HepG2 (cell line): ENCODE data around the gene TCEANC2. TPM values are rescaled to one million over a fixed set of nuclear protein-coding genes. Genes with fewer than 3 reads are reported as not detected.

Experiments used
- GLI4 ChIP-seq: sonication (generic); formaldehyde crosslinking; IDR thresholded peaks from 2 replicates; pipeline ENCODE4 v1.5.1; 2020; ENCODE audit warnings: missing genetic modification reagents, mild to moderate bottlenecking, moderate library complexity, borderline replicate concordance
- HOXA7 ChIP-seq: sonication (generic); formaldehyde crosslinking; IDR thresholded peaks from 2 replicates; pipeline ENCODE4 v1.8.1; 2022; ENCODE audit warnings: mild to moderate bottlenecking, missing genetic modification reagents, moderate library complexity
- MAFG ChIP-seq: sonication (generic); formaldehyde crosslinking; IDR thresholded peaks from 2 replicates; pipeline ENCODE4 v1.5.1; 2020; ENCODE audit warnings: mild to moderate bottlenecking, missing genetic modification reagents
- RARG ChIP-seq: sonication (generic); formaldehyde crosslinking; IDR thresholded peaks from 2 replicates; pipeline ENCODE4 v1.4.0; 2020; ENCODE audit warnings: low read depth, mild to moderate bottlenecking, missing genetic modification reagents
- RBM39 ChIP-seq: fragments of 200-400 bp; formaldehyde crosslinking; IDR thresholded peaks from one replicate; pipeline ENCODE4 v1.6.1; 2018; ENCODE audit warnings: antibody characterized with exemption, mild to moderate bottlenecking, low read depth, low read length; ENCODE audit not compliant: poor library complexity, severe bottlenecking
- RELA ChIP-seq: sonication (generic); formaldehyde crosslinking; IDR thresholded peaks from 2 replicates; pipeline ENCODE4 v1.4.0; 2020; ENCODE audit warnings: missing genetic modification reagents
- TRIM24 ChIP-seq: sonication (generic); formaldehyde crosslinking; IDR thresholded peaks from 2 replicates; pipeline ENCODE4 v1.8.0; 2022; ENCODE audit warnings: mild to moderate bottlenecking, missing genetic modification reagents
- ZBTB8A ChIP-seq: sonication (generic); formaldehyde crosslinking; IDR thresholded peaks from 2 replicates; pipeline ENCODE4 v1.4.0; 2020; ENCODE audit warnings: mild to moderate bottlenecking, low read depth, missing genetic modification reagents, borderline replicate concordance
- ZNF335 ChIP-seq: sonication (generic); formaldehyde crosslinking; IDR thresholded peaks from 2 replicates; pipeline ENCODE4 v1.4.0; 2020; ENCODE audit warnings: missing genetic modification reagents
- ZNF670 ChIP-seq: sonication (generic); formaldehyde crosslinking; IDR thresholded peaks from 2 replicates; pipeline ENCODE4 v1.8.0; 2022; ENCODE audit warnings: mild to moderate bottlenecking, missing genetic modification reagents, borderline replicate concordance
- polyA plus RNA-seq, 8 experiments: library from polyadenylated mRNA; depleted of rRNA in 3 of 8; stranded (reverse) in 7 of 8; unstranded in 1 of 8; fragments of >200 nt; fragmentation: Illumina TruSeq in 4 of 8; extraction: Trizol in 4 of 8; gene quantifications; 2 replicates each; pipeline versions ENCODE4 v1.2.1 to v1.2.3, GENCODE V29; 2011 to 2016; ENCODE audit warnings: low read depth in 4 of 8, missing spikeins in 1 of 8, mixed read lengths in 1 of 8; ENCODE audit not compliant: insufficient read depth in 1 of 8
- total RNA-seq, 5 experiments: library from RNA; depleted of rRNA; stranded (reverse); fragments of >200 nt; fragmentation: Illumina TruSeq; extraction: Trizol; gene quantifications; 2 replicates each; pipeline ENCODE4 v1.2.3, GENCODE V29; 2016; ENCODE audit warnings: low read depth in 1 of 5
- TF ChIP-seq, protein P1 (sequence below): IDR thresholded peaks from 2 replicates; pipeline ENCODE4 v1.6.1; 2012; ENCODE audit warnings: inconsistent platforms
- TF ChIP-seq, protein P2 (sequence below): sonication (generic); formaldehyde crosslinking; conservative IDR thresholded peaks from 2 replicates; pipeline ENCODE4 v1.4.0; 2020; ENCODE audit warnings: missing genetic modification reagents
- TF ChIP-seq, protein P3 (sequence below): sonication (generic); formaldehyde crosslinking; IDR thresholded peaks from 2 replicates; pipeline ENCODE4 v1.4.0; 2020; ENCODE audit warnings: mild to moderate bottlenecking, low read depth, missing genetic modification reagents
- TF ChIP-seq, protein P4 (sequence below): sonication (generic); formaldehyde crosslinking; IDR thresholded peaks from one replicate; pipeline ENCODE4 v1.5.1; 2020; ENCODE audit warnings: mild to moderate bottlenecking, missing genetic modification reagents; ENCODE audit errors: not compliant biosample characterization
- TF ChIP-seq, protein P5 (sequence below): IDR thresholded peaks from 2 replicates; pipeline ENCODE4 v1.6.1; 2016; ENCODE audit warnings: low read depth, control low read depth

Gene TCEANC2
- total and polyA plus RNA-seq, 2 of the 13 experiments (the other 11 are each of a cell fraction or from before 2014, with no cell fraction given), result 3.8 to 5.0 TPM

DNA sequence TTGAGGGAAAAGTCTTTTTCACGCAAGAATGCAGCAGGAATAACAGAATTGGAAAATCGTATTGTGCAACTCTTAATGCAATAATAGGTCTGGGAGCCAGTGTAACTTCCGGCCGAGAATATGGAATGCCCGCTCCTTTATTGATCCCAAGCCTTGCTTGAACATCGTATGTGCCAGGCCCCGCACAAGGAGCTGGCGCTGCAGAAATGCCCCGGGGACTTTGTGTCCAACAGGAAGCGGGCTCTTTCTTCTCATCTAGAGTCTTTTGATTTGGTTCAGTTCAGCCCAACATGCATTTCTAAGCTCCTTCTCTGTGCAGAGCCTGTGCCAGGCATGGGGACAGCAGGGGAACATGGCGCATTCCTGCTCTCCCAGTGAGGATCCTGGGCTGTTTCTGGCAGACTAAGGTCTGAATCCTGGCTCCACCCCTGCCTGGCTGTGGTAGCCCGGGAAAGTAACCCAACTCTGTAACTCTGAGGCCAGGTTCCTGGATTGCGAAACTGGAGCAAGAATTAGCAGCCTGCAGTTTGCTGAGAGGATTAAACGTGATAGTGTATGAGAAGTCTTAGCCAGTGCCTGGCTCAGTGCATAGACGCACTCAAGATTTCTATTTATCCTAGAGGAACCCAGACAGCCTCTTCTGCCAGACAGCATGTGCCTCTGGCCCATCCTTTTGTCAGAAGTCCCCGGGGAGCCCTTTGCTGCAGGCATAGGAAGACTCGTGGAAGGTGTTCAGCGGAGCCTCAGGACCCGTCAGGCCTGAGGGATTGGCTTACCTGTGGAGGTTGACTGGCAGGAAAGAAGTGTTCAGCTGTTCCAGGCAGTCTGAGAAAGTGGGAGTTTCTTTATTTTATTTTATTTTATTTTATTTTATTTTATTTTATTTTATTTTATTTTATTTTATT is 100.4 kb downstream of the TCEANC2 start (continued):
- TF ChIP-seq HOXA7 (no peak), GLI4 (CRISPR knock-in tag) (no peak), TRIM24 (CRISPR knock-in tag) (no peak), ZNF335 (CRISPR knock-in tag) (no peak), RBM39 (no peak), RARG (no peak), ZNF670 (CRISPR knock-in tag) (no peak), MAFG (CRISPR knock-in tag) (no peak), ZBTB8A (no peak), RELA (CRISPR knock-in tag) (no peak)
- TF ChIP-seq, protein P1, sequence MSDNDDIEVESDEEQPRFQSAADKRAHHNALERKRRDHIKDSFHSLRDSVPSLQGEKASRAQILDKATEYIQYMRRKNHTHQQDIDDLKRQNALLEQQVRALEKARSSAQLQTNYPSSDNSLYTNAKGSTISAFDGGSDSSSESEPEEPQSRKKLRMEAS, result no peak; the same call in 1 of the 2 replicates
- TF ChIP-seq, protein P2, sequence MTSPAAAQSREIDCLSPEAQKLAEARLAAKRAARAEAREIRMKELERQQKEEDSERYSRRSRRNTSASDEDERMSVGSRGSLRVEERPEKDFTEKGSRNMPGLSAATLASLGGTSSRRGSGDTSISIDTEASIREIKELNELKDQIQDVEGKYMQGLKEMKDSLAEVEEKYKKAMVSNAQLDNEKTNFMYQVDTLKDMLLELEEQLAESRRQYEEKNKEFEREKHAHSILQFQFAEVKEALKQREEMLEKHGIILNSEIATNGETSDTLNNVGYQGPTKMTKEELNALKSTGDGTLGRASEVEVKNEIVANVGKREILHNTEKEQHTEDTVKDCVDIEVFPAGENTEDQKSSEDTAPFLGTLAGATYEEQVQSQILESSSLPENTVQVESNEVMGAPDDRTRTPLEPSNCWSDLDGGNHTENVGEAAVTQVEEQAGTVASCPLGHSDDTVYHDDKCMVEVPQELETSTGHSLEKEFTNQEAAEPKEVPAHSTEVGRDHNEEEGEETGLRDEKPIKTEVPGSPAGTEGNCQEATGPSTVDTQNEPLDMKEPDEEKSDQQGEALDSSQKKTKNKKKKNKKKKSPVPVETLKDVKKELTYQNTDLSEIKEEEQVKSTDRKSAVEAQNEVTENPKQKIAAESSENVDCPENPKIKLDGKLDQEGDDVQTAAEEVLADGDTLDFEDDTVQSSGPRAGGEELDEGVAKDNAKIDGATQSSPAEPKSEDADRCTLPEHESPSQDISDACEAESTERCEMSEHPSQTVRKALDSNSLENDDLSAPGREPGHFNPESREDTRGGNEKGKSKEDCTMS (CRISPR knock-in tag), result no peak
- TF ChIP-seq, protein P3, sequence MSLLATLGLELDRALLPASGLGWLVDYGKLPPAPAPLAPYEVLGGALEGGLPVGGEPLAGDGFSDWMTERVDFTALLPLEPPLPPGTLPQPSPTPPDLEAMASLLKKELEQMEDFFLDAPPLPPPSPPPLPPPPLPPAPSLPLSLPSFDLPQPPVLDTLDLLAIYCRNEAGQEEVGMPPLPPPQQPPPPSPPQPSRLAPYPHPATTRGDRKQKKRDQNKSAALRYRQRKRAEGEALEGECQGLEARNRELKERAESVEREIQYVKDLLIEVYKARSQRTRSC, result no peak
- TF ChIP-seq, protein P4, sequence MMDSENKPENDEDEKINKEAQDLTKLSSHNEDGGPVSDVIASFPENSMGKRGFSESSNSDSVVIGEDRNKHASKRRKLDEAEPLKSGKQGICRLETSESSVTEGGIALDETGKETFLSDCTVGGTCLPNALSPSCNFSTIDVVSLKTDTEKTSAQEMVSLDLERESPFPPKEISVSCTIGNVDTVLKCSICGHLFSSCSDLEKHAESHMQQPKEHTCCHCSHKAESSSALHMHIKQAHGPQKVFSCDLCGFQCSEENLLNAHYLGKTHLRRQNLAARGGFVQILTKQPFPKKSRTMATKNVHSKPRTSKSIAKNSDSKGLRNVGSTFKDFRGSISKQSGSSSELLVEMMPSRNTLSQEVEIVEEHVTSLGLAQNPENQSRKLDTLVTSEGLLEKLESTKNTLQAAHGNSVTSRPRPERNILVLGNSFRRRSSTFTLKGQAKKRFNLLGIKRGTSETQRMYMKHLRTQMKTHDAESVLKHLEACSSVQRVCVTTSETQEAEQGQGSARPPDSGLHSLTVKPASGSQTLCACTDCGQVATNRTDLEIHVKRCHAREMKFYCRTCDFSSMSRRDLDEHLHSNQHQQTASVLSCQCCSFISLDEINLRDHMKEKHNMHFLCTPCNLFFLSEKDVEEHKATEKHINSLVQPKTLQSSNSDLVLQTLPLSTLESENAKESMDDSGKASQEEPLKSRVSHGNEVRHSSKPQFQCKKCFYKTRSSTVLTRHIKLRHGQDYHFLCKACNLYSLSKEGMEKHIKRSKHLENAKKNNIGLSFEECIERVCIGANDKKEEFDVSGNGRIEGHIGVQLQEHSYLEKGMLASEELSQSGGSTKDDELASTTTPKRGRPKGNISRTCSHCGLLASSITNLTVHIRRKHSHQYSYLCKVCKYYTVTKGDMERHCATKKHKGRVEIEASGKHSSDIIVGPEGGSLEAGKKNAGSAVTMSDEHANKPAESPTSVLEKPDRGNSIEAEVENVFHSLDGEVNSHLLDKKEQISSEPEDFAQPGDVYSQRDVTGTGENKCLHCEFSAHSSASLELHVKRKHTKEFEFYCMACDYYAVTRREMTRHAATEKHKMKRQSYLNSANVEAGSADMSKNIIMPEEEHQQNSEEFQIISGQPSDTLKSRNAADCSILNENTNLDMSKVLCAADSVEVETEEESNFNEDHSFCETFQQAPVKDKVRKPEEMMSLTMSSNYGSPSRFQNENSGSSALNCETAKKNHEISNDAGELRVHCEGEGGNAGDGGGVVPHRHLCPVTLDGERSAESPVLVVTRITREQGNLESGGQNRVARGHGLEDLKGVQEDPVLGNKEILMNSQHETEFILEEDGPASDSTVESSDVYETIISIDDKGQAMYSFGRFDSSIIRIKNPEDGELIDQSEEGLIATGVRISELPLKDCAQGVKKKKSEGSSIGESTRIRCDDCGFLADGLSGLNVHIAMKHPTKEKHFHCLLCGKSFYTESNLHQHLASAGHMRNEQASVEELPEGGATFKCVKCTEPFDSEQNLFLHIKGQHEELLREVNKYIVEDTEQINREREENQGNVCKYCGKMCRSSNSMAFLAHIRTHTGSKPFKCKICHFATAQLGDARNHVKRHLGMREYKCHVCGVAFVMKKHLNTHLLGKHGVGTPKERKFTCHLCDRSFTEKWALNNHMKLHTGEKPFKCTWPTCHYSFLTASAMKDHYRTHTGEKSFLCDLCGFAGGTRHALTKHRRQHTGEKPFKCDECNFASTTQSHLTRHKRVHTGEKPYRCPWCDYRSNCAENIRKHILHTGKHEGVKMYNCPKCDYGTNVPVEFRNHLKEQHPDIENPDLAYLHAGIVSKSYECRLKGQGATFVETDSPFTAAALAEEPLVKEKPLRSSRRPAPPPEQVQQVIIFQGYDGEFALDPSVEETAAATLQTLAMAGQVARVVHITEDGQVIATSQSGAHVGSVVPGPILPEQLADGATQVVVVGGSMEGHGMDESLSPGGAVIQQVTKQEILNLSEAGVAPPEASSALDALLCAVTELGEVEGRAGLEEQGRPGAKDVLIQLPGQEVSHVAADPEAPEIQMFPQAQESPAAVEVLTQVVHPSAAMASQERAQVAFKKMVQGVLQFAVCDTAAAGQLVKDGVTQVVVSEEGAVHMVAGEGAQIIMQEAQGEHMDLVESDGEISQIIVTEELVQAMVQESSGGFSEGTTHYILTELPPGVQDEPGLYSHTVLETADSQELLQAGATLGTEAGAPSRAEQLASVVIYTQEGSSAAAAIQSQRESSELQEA (CRISPR knock-in tag), result no peak
- TF ChIP-seq, protein P5, sequence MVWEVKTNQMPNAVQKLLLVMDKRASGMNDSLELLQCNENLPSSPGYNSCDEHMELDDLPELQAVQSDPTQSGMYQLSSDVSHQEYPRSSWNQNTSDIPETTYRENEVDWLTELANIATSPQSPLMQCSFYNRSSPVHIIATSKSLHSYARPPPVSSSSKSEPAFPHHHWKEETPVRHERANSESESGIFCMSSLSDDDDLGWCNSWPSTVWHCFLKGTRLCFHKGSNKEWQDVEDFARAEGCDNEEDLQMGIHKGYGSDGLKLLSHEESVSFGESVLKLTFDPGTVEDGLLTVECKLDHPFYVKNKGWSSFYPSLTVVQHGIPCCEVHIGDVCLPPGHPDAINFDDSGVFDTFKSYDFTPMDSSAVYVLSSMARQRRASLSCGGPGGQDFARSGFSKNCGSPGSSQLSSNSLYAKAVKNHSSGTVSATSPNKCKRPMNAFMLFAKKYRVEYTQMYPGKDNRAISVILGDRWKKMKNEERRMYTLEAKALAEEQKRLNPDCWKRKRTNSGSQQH (CRISPR knock-in tag), result no peak
